Measurements from ENCODE around the gene MRPL21.
A peak's percentile ranks its signal among the peaks of the same experiment; 100 is the strongest.
"Not testable (repeated sequence)": the region's sequence is repeated elsewhere in the genome, so short reads cannot be mapped to it uniquely, and the experiment has no call there.

MRPL21 gene

GRCh38 chr11:68908273-68908672 lies 4.6 kb upstream of the MRPL21 start:
- DNase-seq = no peak

GRCh38 chr11:68905421-68906360 lies 2.1 kb upstream of the MRPL21 start:
- no peak for DNase-seq

GRCh38 chr11:68904248-68904847 lies 716 bp upstream of the MRPL21 start:
- peak; percentile 18 for DNase-seq

- no peak for DNase-seq
These were observed 2.7 kb downstream of the MRPL21 start for GRCh38 chr11:68900835-68901381.

- DNase-seq = no peak
These were observed 6.2 kb downstream of the MRPL21 start for GRCh38 chr11:68897441-68897840.

GRCh38 chr11:68896171-68896959 lies 7.3 kb downstream of the MRPL21 start:
- DNase-seq = no peak

GRCh38 chr11:68893282-68893681 lies 10.3 kb downstream of the MRPL21 start:
- DNase-seq = no peak

- DNase-seq = no peak
These were observed 11.1 kb downstream of the MRPL21 start for GRCh38 chr11:68892576-68892975.

GRCh38 chr11:68891351-68891948 lies 12.2 kb downstream of the MRPL21 start:
- DNase-seq = no peak

- DNase-seq = no peak
These were observed 13.0 kb downstream of the MRPL21 start for GRCh38 chr11:68890490-68891231.

- DNase-seq = no peak
These were observed 13.6 kb downstream of the MRPL21 start for GRCh38 chr11:68889948-68890446.

- DNase-seq = not testable (repeated sequence)
These were observed 18.8 kb downstream of the MRPL21 start for GRCh38 chr11:68884827-68885226.

GRCh38 chr11:68882391-68882790 lies 21.2 kb downstream of the MRPL21 start:
- DNase-seq = no peak

- no peak for DNase-seq
These were observed 22.3 kb downstream of the MRPL21 start for GRCh38 chr11:68881320-68881719.

GRCh38 chr11:68880851-68881250 lies 22.8 kb downstream of the MRPL21 start:
- DNase-seq = no peak

- no peak for DNase-seq
These were observed 25.6 kb downstream of the MRPL21 start for GRCh38 chr11:68878022-68878421.

GRCh38 chr11:68872216-68873003 lies 31.2 kb downstream of the MRPL21 start:
- no peak for DNase-seq

GRCh38 chr11:68870470-68870869 lies 33.2 kb downstream of the MRPL21 start:
- DNase-seq = no peak

GRCh38 chr11:68868221-68868835 lies 35.3 kb downstream of the MRPL21 start:
- no peak for DNase-seq

- no peak for DNase-seq
These were observed 36.6 kb downstream of the MRPL21 start for GRCh38 chr11:68867066-68867465.

Data from CD4-positive, alpha-beta T cell treated with Interleukin-17A for 1 hour (primary cell).